Stimulated activated CD4-positive, alpha-beta T cell treated with anti-CD3 and anti-CD28 coated beads, Interleukin-1b, Interleukin-23, amount 100 ng/mL, for 24 hours (primary cell): ENCODE measurements around the gene TRIM25.

Experiments used
- DNase-seq, 4 experiments: peaks; one replicate each; pipeline ENCODE4 v3.0.0-alpha.2; 2020; ENCODE audit warnings: low read depth in 4 of 4, low spot score in 1 of 4

Gene TRIM25

DNA sequence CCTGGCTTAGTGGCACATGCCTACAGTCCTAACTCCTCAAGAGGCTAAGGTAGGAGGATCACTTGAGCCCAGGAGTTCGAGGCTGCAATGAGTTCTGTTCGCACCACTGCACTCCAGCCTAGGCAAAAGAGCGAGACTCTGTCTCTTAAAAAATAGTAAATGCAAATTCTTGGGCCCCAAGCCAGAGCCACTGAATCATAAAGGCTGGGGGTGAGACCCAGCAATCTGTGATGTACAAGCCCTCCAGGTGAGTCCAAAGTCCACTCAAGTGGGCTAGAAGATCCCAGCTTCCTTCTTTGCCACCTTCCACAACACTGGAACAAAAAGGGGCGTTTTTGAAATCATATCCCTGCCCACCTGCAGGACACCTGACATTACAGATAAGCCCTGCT, 16.9 kb downstream of the TRIM25 start:
- DNase-seq = no peak

GRCh38 chr17:56896217-56896967, 17.5 kb downstream of the TRIM25 start:
- DNase-seq = no peak

GRCh38 chr17:56894859-56895455, 18.9 kb downstream of the TRIM25 start:
- no peak for DNase-seq

GRCh38 chr17:56893503-56893902, 20.3 kb downstream of the TRIM25 start:
- DNase-seq = no peak

DNA sequence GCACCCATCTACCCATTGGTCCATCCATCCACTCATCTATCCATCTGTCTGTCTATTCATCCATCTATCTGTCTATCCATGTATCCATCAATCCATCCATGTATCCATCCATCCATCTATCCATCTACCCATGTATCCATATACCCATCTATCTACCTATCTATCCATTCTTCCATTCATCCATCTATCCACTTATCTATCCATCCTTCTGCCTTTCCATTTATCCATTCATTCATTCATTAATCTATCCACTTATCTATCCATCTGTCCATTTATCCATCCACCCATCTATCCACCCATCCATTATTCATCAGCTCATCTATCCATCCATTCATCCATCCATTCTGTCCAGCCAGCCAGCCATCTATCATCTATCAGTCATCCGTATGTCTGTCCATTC, 21.5 kb downstream of the TRIM25 start:
- no peak for DNase-seq

DNA sequence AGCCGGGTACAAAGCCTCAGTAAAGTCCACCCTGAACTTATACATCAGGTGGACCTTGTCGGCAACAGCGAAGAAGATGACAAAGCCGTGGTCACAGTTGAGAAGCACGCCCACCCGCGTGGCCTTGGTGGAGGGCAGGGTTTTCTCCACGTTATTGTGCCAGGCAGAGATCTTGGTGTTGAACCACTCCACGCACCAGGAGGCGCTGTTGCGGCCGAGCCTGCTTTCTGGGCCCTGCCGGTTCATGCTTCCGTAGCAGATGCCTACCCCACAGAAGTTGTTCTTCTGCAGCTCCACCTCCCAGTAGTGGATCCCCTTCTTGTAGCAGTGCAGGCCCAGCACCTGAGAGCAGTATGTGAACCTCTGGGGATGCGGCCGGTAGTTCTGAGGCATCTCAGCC, 22.1 kb downstream of the TRIM25 start:
- DNase-seq = peak in 2 of 4 experiments; percentile 30 to 36

- no peak for DNase-seq
Observed at GRCh38 chr17:56890906-56891674, 22.8 kb downstream of the TRIM25 start.

GRCh38 chr17:56890390-56890789, 23.5 kb downstream of the TRIM25 start:
- no peak for DNase-seq

GRCh38 chr17:56887552-56888467, 26.0 kb downstream of the TRIM25 start:
- no peak for DNase-seq

DNA sequence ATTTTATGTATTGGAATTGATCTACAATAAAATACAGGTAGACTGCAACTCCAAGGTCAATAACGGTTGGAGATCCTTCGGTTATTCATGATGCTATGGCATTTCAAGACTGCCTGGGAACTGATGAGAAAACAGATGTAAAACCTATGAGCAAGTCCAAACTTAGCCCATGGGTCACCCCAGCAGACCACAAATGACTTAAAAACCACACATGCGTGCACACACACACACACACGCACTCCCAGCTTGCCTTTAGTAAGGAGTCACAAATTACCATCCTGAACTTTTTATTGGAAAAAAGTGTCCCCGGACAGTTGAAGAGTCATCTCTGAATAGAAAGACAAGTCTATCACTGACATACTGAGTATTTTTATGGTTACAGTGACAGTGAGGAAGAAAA, 26.7 kb downstream of the TRIM25 start:
- no peak for DNase-seq

DNA sequence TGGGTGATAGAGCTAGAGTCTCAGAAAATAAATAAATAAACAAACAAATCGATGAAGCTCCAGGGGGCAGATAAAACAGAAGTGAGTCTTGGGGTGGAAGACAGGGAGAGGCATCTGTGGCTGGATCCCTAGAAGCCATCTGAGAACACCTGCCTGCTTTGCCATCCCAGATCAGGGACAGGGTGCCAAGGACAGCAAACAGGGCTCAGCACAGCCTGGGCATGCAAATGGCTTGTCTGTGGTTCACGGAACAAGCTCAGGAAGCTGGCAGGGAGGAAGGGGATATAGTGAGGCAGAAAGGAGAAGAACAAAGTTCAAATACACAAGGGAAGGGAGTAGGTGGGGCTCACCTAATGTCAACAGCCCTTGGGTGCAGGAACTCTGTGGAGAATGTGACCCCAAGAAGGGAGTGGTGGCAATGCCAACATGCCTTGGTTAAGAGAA, 27.5 kb downstream of the TRIM25 start:
- DNase-seq = no peak

GRCh38 chr17:56885312-56885657, 28.6 kb downstream of the TRIM25 start:
- no peak for DNase-seq

GRCh38 chr17:56884483-56885311, 29.2 kb downstream of the TRIM25 start:
- no peak for DNase-seq

DNA sequence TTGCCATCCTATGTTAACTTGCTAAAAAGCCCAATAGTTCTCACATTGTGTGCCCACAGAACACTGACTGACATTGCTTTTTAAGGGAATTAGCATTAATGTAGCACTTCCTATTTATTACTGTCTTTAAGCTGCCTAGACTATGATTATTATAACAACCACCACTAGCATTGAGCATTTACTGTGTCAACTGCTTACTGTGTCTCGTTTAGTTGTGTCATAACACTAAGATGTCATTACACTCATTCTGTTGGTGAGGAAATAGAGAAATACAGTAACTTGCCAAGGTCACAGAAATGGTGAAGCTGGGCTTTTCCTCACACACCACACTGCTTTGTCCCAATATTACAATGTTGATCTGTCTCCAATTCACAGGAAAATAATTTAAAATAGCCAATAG, 30.2 kb downstream of the TRIM25 start:
- no peak for DNase-seq

GRCh38 chr17:56881685-56882295, 32.1 kb downstream of the TRIM25 start:
- DNase-seq = no peak

DNA sequence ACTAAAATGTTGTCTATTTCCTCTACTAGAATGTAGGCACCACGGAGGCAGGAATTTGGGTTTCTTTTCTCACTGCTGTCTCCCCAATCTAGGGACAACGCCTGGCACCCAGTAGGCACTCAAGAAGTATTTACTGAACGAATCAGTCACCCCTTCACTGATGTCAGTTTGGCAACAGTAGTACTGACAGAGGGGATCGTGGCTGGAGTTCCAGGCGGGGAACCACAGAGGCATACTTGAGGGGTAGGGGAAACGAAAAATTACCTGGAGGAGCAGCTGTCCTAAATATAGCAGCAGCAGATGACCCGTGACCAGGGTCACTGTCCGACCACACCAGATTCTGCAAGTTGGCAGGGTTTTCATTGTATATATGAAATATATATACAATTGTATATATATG, 33.3 kb downstream of the TRIM25 start:
- DNase-seq = no peak

- DNase-seq = no peak
Observed at GRCh38 chr17:56880133-56880532, 33.7 kb downstream of the TRIM25 start.

DNA sequence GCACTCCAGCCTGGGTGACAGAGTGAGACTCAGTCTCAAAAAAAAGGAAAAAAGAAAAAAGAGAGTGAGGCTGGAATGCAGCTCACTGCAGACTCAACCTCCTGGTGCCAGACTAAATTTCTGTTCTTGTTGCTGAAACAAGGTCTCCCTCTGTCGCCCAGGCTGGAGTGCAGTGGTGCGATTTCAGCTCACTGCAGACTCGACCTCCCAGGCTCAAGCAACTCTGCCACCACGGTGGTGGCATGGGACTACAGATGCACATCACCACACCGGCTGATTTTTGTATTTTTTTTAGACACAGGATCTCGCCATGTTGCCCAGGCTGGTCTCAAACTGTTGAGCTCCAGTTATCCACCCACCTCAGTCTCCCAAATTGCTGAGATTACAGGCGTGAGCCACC, 34.6 kb downstream of the TRIM25 start:
- no peak for DNase-seq

- DNase-seq = no peak
Observed at GRCh38 chr17:56876766-56877179, 37.1 kb downstream of the TRIM25 start.

- DNase-seq = no peak
Observed at GRCh38 chr17:56870081-56870651, 43.7 kb downstream of the TRIM25 start.
